Natural killer cell treated with Interleukin-12 subunit alpha and Interleukin-12 subunit beta and Interleukin-15 and Interleukin-18, amount 100 ng/mL, for 72 hours (primary cell): ENCODE results near the gene SLC25A39. TPM values are rescaled to one million over a fixed set of nuclear protein-coding genes. Genes with fewer than 3 reads are reported as not detected.

ENCODE experiments used
- ATAC-seq, 2 donors: fragments of 150-1000 bp; cut with Tn5 transposase in 1 of 2; sonication (Bioruptor Pico), chemical (Tn5 transposase) in 1 of 2; 2 replicates each; pipeline ENCODE4 v1.10.0; 2021
- DNase-seq: peaks from one replicate; pipeline ENCODE4 v3.0.0; 2022; ENCODE audit warnings: low spot score
- H3K27ac Mint-ChIP-seq, 2 donors: 1 replicate in 1 of 2; 2 replicates in 1 of 2; pipeline ENCODE4 v1.8.0; 2022; ENCODE audit warnings: mixed read lengths in 2 of 2, mild to moderate bottlenecking in 1 of 2, moderate library complexity in 1 of 2
- H3K27me3 Mint-ChIP-seq, 2 donors: 1 replicate in 1 of 2; 2 replicates in 1 of 2; pipeline ENCODE4 v1.8.0; 2022; ENCODE audit warnings: mixed read lengths in 2 of 2
- H3K36me3 Mint-ChIP-seq: one replicate; pipeline ENCODE4 v1.8.0; 2022; ENCODE audit warnings: mixed read lengths
- H3K4me1 Mint-ChIP-seq, 2 donors: 1 replicate in 1 of 2; 2 replicates in 1 of 2; pipeline ENCODE4 v1.8.0; 2022; ENCODE audit warnings: low read depth in 2 of 2, mixed read lengths in 2 of 2, mild to moderate bottlenecking in 1 of 2
- H3K4me3 Mint-ChIP-seq: one replicate; pipeline ENCODE4 v1.8.0; 2022; ENCODE audit warnings: mixed read lengths
- H3K9me3 Mint-ChIP-seq: 2 replicates; pipeline ENCODE4 v1.8.0; 2022; ENCODE audit warnings: mixed read lengths
- total RNA-seq, 2 donors: library from RNA; stranded (reverse); gene quantifications; one replicate each; pipeline ENCODE4 v1.2.3, GENCODE V29; 2022

SLC25A39 gene
- total RNA-seq, 2 donors from 2014 or later: 121 to 192 TPM

DNA sequence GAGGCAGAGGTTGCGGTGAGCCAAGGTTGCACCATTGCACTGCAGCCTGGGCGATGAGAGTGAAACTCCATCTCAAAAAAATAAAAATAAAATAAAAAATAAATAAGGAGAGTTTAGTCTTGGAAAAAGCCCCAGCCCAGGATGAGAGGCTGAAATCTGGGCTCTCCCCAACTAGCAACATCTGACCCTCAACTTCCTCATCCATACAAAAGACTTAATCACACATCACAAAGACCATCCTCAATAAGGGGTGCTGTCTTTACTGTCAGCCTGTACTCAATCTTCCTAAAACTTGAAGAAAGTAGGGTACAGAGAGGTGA is 45.3 kb downstream of the SLC25A39 start:
- DNase-seq: no peak
- Mint-ChIP-seq H3K27me3 (no peaks in the 10 kb centered on the region), H3K36me3 (no peaks in the 10 kb centered on the region), H3K9me3 (no peaks in the 10 kb centered on the region), H3K4me1 (peaks cover 16 to 18% of the 10 kb centered on the region in 2 donors), H3K27ac (peak overlapping the region; percentile 66 to 76), H3K4me3 (peak overlapping the region; percentile 71)
- ATAC-seq: no peak

- DNase-seq (no peak), ATAC-seq (no peak)
- Mint-ChIP-seq H3K4me3 (no peak overlapping the region), H3K36me3 (no peaks in the 10 kb centered on the region), H3K27ac (no peak overlapping the region), H3K27me3 (no peaks in the 10 kb centered on the region), H3K4me1 (peaks cover 16 to 18% of the 10 kb centered on the region in 2 donors), H3K9me3 (no peaks in the 10 kb centered on the region)
Measured at GRCh38 chr17:44277976-44278375, 46.6 kb downstream of the SLC25A39 start.

DNA sequence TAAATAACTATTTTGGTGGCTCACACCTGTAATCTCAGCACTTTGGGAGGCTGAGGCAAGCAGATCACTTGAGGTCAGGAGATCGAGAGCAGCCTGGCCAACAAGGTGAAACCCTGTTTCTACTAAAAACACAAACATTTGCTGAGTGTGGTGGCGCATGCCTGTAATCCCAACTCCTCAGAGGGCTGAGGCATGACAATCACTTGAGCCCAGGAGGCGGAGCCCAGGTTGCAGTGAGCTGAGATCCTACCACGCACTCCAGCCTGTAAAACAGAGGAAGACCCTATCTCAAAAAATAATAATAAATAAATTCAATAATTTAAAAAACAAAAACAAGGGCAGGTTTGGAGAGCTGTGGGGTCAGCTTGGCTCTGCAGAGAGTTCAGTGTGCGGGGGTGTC is 51.0 kb downstream of the SLC25A39 start:
- ATAC-seq (no peak), DNase-seq (no peak)
- Mint-ChIP-seq H3K4me1 (peaks cover 0 to 2% of the 10 kb centered on the region in 2 donors), H3K27me3 (no peaks in the 10 kb centered on the region), H3K9me3 (no peaks in the 10 kb centered on the region), H3K36me3 (no peaks in the 10 kb centered on the region), H3K27ac (no peak overlapping the region), H3K4me3 (no peak overlapping the region)

DNA sequence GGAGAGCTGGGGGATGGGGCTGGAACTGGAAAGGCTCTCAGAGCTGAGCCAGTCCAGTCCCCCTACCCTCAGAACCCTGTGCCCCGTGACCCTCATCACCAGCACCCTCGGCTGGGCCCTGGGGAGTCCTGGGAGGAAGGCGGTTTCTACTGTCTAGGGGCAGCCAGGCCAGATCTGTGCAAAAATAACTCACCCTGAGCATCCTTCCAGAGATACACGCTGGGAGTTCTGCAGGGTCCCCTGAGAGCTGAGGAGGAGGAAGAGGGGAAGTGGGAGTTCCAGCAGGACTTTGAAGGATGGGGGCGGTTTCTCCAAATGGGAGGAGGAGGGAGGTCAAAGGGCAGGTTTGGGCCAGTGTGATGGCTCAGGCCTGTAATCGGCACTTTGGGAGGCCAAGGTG is 51.7 kb downstream of the SLC25A39 start:
- no peaks in the 10 kb centered on the region for H3K9me3 Mint-ChIP-seq
- peaks cover 0 to under 1% of the 10 kb centered on the region in 2 donors for H3K4me1 Mint-ChIP-seq
- no peak for ATAC-seq
- no peaks in the 10 kb centered on the region for H3K36me3 Mint-ChIP-seq
- H3K4me3 Mint-ChIP-seq: no peak overlapping the region
- no peaks in the 10 kb centered on the region for H3K27me3 Mint-ChIP-seq
- no peak for DNase-seq
- peak overlapping the region in 1 of 2 donors; percentile 43 for H3K27ac Mint-ChIP-seq

GRCh38 chr17:44272321-44272951 is 52.2 kb downstream of the SLC25A39 start:
- no peaks in the 10 kb centered on the region for H3K27me3 Mint-ChIP-seq
- no peaks in the 10 kb centered on the region for H3K4me1 Mint-ChIP-seq
- no peak overlapping the region for H3K4me3 Mint-ChIP-seq
- no peak for ATAC-seq
- H3K9me3 Mint-ChIP-seq: no peaks in the 10 kb centered on the region
- H3K27ac Mint-ChIP-seq: peak overlapping the region in 1 of 2 donors; percentile 43
- no peaks in the 10 kb centered on the region for H3K36me3 Mint-ChIP-seq
- no peak for DNase-seq

Other genes starting within 250 kb of the SLC25A39 start
- gene HDAC5, start 201.2 kb downstream of the SLC25A39 start, total RNA-seq: 10 to 100 TPM; 12.8 to 13.9 TPM
- 10 to 100 TPM in 1 of 2 donors, 1 to 10 TPM in 1; 8.6 to 20.9 TPM for gene HROB, start 182.9 kb downstream of the SLC25A39 start, total RNA-seq
- gene ASB16, start 154.1 kb downstream of the SLC25A39 start, total RNA-seq: under 1 TPM in 1 of 2 donors, not detected in 1; 0.33 TPM
- 10 to 100 TPM; 28.1 to 28.8 TPM for gene TMUB2, start 137.9 kb downstream of the SLC25A39 start, total RNA-seq
- 100 to 1,000 TPM; 117 to 139 TPM for gene ATXN7L3, start 124.9 kb downstream of the SLC25A39 start, total RNA-seq
- gene UBTF, start 105.1 kb downstream of the SLC25A39 start, total RNA-seq: 100 to 1,000 TPM; 109 to 201 TPM
- gene SLC4A1, start 56.7 kb downstream of the SLC25A39 start, total RNA-seq: not detected
- gene RUNDC3A, start 16.2 kb downstream of the SLC25A39 start, total RNA-seq: under 1 TPM in 1 of 2 donors, not detected in 1; 0.48 TPM
- 10 to 100 TPM; 49.5 to 57.3 TPM for gene GRN, start 20.5 kb upstream of the SLC25A39 start, total RNA-seq
- gene FAM171A2, start 39.0 kb upstream of the SLC25A39 start, total RNA-seq: under 1 TPM in 1 of 2 donors, not detected in 1; 0.25 TPM
- 1 to 10 TPM; 1.8 to 6.8 TPM for gene ITGA2B, start 64.8 kb upstream of the SLC25A39 start, total RNA-seq
- 10 to 100 TPM; 61.1 to 68.3 TPM for gene GPATCH8, start 178.6 kb upstream of the SLC25A39 start, total RNA-seq
- under 1 TPM in 1 of 2 donors, not detected in 1; 0.20 TPM for gene FZD2, start 232.7 kb upstream of the SLC25A39 start, total RNA-seq